ENCODE measurements around the gene ADAM19. TPM values are rescaled to one million over a fixed set of nuclear protein-coding genes. Genes with fewer than 3 reads are reported as not detected.

ADAM19 gene
- total RNA-seq, 4 donors from 2014 or later: 2.4 to 25.6 (median 15.3) TPM

- Histone ChIP-seq H3K4me1 (peaks cover 0 to 9% of the 10 kb centered on the region in 2 donors), H3K27me3 (no peaks in the 10 kb centered on the region), H3K9me3 (no peaks in the 10 kb centered on the region), H3K27ac (peak overlapping the region; percentile 1 to 20), H3K4me3 (no peak overlapping the region), H3K36me3 (no peaks in the 10 kb centered on the region)
- TF ChIP-seq, protein P1, sequence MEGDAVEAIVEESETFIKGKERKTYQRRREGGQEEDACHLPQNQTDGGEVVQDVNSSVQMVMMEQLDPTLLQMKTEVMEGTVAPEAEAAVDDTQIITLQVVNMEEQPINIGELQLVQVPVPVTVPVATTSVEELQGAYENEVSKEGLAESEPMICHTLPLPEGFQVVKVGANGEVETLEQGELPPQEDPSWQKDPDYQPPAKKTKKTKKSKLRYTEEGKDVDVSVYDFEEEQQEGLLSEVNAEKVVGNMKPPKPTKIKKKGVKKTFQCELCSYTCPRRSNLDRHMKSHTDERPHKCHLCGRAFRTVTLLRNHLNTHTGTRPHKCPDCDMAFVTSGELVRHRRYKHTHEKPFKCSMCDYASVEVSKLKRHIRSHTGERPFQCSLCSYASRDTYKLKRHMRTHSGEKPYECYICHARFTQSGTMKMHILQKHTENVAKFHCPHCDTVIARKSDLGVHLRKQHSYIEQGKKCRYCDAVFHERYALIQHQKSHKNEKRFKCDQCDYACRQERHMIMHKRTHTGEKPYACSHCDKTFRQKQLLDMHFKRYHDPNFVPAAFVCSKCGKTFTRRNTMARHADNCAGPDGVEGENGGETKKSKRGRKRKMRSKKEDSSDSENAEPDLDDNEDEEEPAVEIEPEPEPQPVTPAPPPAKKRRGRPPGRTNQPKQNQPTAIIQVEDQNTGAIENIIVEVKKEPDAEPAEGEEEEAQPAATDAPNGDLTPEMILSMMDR (IDR thresholded peaks at IDR 0.05): no peak
- TF ChIP-seq POLR2A (IDR thresholded peaks at IDR 0.05): no peak
- intact Hi-C loops (cut with DNase I; ENCODE audit: low total_unique reads): no loop called here
- peak; percentile 56 to 66 for DNase-seq
Observed at GRCh38 chr5:157546456-157547100, 29.0 kb downstream of the ADAM19 start.

- H3K36me3 ChIP-seq: no peaks in the 10 kb centered on the region
- TF ChIP-seq, protein P1 (IDR thresholded peaks at IDR 0.05): no peak
- no peak for TF ChIP-seq POLR2A (IDR thresholded peaks at IDR 0.05)
- peaks cover 0 to 11% of the 10 kb centered on the region in 2 donors for H3K4me1 ChIP-seq
- H3K27me3 ChIP-seq: no peaks in the 10 kb centered on the region
- no peak for DNase-seq
- no peak overlapping the region for H3K4me3 ChIP-seq
- H3K9me3 ChIP-seq: no peaks in the 10 kb centered on the region
- intact Hi-C loops (cut with DNase I; ENCODE audit: low total_unique reads): no loop called here
- peak overlapping the region; percentile 1 to 73 for H3K27ac ChIP-seq
Observed at GRCh38 chr5:157545610-157546310, 29.8 kb downstream of the ADAM19 start.

GRCh38 chr5:157544623-157544989 lies 31.0 kb downstream of the ADAM19 start:
- no peaks in the 10 kb centered on the region for H3K36me3 ChIP-seq
- peak overlapping the region; percentile 68 to 73 for H3K27ac ChIP-seq
- intact Hi-C loops (cut with DNase I; ENCODE audit: low total_unique reads): no loop called here
- DNase-seq: no peak
- no peak for TF ChIP-seq POLR2A (IDR thresholded peaks at IDR 0.05)
- TF ChIP-seq, protein P1 (IDR thresholded peaks at IDR 0.05): no peak
- H3K4me3 ChIP-seq: no peak overlapping the region
- no peaks in the 10 kb centered on the region for H3K27me3 ChIP-seq
- no peaks in the 10 kb centered on the region for H3K9me3 ChIP-seq
- H3K4me1 ChIP-seq: peaks cover 0 to 11% of the 10 kb centered on the region in 2 donors

- Histone ChIP-seq H3K4me1 (peaks cover 0 to 11% of the 10 kb centered on the region in 2 donors), H3K27ac (peak overlapping the region; percentile 68 to 73), H3K27me3 (no peaks in the 10 kb centered on the region), H3K9me3 (no peaks in the 10 kb centered on the region), H3K4me3 (no peak overlapping the region), H3K36me3 (no peaks in the 10 kb centered on the region)
- peak; percentile 54 to 63 for DNase-seq
- TF ChIP-seq, protein P1 (IDR thresholded peaks at IDR 0.05): no peak
- TF ChIP-seq POLR2A (IDR thresholded peaks at IDR 0.05): no peak
- intact Hi-C loops (cut with DNase I; ENCODE audit: low total_unique reads): no loop called here
Observed at GRCh38 chr5:157543825-157544622, 31.6 kb downstream of the ADAM19 start.

All from uterus (tissue), 4 donors.